NCI-H774 (cell line): Measurements from ENCODE around the gene TIMM44.
"Not testable (repeated sequence)": the region's sequence is repeated elsewhere in the genome, so short reads cannot be mapped to it uniquely, and the experiment has no call there.

Experiments
- DNase-seq: peaks from one replicate; lab custom pipeline; 2025; lab: John Stamatoyannopoulos, UW

The TIMM44 gene

DNA sequence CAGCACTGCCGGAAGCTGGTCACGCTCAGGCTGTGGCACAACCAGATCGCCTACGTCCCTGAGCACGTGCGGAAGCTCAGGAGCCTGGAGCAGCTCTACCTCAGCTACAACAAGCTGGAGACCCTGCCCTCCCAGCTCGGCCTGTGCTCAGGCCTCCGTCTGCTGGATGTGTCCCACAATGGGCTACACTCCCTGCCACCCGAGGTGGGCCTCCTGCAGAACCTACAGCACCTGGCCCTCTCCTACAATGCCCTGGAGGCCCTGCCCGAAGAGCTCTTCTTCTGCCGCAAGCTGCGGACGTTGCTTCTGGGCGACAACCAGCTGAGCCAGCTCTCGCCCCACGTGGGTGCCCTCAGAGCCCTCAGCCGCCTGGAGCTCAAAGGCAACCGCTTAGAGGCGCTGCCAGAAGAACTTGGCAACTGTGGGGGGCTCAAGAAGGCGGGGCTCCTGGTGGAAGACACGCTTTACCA is 43.0 kb downstream of the TIMM44 start:
- DNase-seq: no peak

DNA sequence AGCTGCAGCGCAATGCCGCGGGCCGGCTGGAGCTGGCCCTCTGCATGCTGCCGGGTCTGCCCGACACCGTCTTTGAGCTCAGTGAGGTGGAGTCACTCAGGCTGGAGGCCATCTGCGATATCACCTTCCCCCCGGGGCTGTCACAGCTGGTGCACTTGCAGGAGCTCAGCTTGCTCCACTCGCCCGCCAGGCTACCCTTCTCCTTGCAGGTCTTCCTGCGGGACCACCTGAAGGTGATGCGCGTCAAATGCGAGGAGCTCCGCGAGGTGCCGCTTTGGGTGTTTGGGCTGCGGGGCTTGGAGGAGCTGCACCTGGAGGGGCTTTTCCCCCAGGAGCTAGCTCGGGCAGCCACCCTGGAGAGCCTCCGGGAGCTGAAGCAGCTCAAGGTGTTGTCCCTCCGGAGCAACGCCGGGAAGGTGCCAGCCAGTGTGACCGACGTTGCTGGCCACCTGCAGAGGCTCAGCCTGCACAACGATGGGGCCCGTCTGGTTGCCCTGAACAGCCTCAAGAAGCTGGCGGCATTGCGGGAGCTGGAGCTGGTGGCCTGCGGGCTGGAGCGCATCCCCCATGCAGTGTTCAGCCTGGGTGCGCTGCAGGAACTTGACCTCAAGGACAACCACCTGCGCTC is 43.6 kb downstream of the TIMM44 start:
- DNase-seq: no peak

DNA sequence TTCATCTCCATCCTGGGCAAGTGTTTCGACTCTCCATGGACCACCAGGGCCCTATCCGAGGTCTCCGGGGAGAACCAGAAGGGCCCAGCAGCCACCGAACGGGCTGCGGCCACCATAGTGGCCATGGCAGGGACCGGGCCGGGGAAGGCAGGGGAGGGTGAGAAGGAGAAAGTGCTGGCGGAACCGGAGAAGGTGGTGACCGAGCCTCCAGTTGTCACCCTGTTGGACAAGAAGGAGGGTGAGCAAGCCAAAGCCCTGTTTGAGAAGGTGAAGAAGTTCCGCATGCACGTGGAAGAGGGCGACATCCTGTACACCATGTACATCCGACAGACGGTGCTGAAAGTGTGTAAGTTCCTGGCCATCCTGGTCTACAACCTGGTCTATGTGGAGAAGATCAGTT is 44.5 kb downstream of the TIMM44 start:
- no peak for DNase-seq

DNA sequence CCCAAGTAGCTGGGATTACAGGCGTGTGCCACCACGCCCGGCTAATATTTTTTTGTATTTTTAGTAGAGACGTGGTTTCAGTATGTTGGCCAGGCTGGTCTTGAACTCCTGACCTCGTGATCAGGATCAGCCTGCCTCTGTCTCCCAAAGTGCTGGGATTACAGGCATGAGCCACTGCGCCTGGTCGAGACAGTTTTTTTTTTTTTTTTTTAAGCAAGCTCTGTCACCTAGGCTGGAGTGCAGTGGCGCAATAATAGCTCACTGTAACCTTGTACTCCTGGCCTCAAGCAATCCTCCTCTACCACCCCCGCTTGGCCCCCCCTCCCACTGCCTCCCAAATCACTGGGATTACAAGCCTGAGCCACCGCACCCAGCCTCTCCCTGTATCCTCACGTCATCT is 46.2 kb downstream of the TIMM44 start:
- DNase-seq: no peak

DNA sequence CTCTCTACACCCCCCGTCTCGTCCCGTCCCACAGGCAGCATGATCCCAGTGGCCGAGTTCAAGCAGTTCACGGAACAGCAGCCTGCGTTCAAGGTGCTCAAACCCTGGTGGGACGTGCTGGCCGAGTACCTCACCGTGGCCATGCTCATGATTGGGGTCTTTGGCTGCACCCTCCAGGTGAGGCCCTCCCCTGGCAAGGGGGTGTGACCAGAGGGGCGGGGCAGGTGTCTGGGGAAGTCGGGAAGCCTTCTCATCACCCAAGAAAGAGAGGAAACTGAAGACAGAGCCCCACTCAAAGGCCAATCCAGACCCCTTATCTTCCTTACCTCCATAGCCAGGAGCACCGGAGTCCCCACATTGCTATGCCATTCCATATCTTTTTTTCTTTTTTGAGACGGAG is 47.9 kb downstream of the TIMM44 start:
- DNase-seq: no peak

DNA sequence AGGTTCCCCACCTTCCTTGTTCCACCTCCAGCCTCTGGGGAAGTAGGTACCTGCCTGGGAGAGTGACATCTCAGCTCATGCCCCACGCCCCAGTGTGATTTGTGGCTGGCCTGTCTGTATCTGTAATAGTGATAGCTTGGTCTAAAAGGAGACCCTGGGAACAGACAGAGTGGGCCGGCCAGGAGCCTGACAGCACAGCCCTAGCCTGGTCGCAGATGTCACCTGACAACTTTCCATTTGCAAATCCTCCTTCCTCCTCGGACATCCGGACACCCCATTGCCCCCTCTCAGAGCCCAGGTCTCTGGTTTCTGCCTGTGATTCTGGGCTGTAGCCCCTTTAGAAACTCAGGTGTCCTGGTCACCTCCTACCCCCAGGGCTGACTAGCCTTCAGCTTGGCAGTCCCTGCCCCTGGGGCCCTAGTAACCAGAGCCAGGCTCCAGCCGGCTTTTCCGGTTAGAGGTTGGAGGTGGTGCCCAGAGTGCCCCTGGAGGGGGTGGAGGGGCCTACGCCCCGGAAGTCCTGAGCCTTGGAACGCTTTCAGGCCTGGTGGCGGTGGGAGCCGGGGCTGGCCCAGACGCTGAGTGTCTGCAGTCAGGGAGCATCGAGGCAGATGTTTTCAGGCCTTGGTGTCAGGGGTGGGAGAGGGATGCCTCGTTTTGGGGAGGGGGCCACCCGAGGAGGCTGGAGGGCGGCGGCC is 48.7 kb downstream of the TIMM44 start:
- no peak for DNase-seq

DNA sequence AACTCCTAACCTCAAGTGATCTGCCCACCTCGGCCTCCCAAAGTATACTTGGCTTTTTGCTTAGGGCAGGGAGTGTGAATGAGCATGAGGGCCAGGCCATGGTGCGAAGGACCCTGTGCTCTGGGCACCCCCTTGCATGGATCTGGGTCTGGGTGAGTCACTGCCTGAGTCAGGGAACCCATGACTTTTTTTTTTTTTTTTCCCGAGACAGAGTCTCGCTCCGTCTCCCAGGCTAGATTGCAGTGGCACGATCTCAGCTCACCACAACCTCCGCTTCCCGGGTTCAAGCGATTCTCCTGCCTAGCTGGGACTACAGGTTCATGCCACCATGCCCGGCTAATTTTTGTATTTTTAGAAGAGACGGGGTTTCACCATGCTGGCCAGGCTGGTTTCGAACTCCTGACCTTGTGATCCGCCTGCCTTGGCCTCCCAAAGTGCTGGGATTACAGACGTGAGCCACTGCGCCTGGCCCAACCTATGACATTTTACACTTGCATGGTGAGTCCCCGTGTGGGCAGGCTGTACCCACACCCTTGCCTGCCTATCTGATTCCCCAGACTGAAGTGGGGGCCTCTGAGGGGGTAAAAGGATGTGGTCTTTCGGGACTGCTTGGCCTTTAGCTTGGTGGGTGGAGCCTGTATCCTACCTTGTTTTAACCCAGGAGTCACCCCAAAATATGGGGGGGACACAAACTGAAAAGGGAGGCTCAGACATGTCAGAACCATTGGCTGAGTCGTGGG is 49.9 kb downstream of the TIMM44 start:
- DNase-seq: not testable (repeated sequence)

DNA sequence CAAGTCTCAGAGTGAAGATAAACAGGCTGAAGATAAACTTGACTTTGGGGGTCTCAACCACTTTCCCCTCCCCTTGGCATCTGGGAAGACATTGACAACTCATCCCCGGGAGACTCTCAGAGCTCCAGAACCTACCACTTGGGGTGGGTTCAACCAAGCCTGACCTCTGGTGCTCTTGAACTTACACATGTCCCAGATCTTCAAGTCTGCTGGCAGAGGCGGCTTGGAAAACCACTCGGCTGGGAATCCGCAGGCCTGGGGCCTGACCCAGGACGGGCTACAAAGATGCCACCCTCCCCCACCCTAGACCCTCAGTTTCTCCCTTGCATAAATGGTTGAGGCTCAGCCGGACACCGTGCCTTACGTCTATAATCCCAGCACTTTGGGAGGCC is 54.6 kb downstream of the TIMM44 start:
- DNase-seq: no peak

DNA sequence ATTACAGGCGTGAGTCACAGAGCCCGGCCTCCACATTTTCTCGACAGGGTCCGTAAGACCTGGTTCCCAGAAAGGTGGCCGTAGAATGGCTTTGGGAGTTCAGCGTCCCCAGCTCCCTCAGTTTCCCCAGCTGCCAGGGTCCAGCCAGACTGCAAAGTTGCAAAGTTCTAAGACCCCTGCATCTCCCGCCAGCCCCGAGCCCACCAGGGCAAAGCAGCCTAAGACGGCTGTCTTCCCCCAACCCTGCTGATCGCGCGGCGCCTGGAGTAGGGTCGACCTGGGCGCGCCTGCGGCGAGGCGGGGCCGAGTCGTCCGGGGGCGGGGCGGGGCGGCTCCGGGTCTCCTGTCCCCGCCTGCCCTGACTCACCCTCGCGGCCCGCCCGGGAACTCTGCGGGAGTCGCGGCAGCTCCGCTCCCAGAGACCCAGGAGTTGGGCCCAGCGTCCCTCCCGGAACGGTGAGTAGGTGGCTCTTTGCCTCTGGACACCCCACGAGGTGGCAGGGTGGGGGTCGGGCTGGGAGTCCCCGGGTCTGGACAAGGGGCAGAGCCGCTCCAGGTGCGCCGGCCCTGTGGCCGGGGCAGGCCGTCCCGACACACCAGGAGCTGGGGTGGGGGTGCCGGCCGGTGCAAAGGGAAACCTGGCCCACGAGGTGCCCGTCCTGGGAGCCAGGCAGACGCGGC is 55.2 kb downstream of the TIMM44 start, which contains the start of gene LRRC8E:
TSS of gene LRRC8E (plus strand) at position 366 of the 681 bp plus-strand sequence. CDS start 7,094 bp downstream, outside the sequence.
- peak; percentile 7 for DNase-seq

DNA sequence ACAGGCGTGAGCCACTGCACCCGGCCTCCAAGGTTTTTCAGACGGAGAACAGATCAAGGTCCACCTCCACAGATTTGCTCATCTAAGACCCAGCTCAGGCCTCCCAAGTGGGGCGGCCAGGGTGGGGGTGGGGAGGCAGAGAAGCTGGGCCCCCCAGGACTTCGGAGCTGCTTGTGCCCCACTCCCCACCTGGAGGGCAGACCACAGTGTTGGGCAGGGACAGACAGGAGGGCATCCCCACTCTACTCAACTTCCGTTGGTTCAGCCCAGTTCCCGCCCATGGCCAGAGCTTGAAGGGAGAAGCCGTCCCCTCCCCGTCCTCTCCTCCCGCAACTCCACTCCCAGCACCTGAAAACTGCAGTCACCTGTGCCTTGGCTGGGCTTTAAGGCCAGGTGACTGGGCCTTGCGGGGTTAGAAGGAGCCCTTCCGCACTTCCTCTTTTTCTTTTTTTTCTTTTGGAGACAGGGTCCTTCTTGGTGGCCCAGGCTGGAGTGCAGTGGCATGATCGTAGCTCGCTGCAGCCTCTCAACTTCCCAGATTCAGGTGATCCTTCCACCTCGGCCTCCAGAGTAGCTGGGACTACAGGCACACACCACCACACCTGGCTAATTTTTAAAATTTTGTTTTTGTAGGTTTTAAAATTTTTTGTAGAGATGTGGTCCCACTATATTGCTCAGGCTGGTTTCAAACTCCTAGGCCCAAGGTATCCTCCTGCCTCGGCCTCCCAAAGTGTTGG is 55.9 kb downstream of the TIMM44 start:
- no peak for DNase-seq

DNA sequence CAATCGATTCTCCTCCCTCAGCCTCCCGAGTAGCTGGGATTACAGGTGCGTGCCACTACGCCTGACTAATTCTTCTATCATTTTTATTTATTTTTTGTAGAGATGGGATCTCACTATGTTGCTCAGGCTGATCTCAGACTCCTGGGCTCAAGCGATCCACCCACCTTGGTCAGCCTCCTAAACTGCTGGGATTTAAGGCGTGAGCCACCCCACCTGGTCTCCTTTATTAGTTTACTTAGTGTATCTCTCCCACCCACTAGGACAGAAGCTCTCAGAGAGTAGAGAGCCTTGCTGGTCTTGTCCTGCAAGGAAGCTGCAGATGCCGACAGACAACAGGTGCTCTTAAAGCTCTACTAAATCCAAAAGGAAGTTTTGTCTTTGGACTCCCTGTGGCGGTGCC is 57.6 kb downstream of the TIMM44 start:
- DNase-seq: no peak

DNA sequence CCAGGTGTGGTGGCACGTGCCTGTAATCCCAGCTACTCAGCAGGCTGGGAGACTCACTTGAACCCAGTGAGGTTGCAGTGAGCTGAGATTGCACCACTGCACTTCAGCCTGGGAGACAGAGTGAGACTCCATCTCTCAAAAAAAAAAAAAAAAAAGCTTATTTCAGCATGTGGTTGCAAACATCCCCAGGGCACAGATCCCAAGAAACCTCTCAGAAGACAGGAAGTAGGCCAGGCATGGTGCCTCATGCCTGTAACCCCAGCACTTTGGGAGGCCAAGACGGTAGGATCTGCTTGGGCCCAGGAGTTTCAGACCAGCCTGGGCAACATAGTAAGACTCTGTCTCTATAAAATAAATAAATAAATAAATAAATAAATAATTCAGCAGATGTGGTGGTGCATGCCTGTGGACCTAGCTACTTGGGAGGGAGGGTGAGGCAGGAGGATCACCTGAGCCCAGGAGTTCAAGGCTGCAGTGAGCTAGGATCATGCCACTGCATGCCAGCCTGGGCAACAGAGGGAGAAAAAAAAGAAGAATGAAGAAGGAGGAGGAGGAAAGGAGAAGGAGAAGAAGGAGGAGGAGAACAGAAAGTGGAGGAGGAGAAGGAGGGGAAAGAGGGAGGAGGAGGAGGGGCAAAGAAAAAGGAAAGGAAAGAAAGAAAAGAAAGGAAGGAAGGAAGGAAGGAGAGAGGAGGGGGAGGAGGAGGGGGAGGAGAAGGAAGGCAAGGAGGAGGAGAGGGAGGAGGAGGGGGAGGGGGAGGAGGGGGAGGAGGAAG is 59.5 kb downstream of the TIMM44 start:
- DNase-seq: no peak

DNA sequence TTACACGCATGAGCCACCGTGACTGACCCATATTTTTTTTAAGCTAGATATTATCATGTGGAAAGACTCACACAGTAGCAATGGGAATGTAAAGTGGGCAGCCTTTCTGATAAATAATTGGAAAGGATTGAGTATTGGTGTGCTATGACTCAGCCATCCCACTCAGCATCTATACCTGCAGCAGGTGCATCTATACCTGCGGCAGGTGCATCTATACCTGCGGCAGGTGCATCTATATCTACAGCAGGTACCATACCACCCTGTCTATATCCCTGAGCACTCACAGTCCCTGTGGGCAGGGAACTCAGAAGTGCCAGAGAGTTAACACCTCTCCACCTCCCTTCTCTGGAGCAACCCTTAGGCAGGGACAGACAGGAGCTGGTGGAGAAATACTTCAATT is 60.4 kb downstream of the TIMM44 start:
- DNase-seq: no peak

DNA sequence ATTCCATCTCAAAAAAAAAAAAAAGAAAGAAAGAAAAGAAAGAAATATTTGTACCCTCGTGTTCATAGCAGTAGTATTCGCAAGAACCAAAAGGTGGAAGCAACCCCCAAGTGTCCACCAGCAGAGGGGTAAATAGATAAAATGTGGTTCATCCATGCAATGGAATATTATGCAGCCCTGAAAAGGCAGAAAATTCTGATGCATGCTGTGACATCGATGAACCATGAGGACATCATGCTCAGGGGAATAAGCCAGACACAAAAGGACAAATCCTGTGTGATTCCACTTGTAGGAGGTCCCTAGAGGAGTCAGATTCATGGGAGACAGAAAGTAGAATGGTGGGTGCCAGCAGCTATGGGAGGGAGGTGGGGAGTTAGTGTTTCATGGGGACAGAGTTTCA is 61.6 kb downstream of the TIMM44 start:
- no peak for DNase-seq

DNA sequence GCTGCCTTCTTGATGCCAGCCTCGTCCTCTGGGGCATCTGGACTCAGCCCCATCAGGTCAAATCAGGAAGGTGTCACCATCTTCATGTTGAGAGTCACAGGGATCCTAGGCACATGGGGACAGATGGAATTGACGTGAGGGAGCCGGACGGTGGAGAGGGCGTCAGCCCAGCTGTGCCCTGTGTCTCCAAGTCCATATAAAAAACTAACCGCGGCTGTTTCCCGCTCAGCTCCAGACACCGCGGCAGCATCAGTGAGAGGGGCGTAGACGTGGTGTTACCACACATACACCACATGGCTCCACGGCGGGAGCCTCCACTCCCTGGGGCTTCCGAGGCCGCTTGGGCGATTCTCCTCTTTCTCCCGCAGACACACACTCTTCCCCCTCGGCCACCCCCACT is 63.6 kb downstream of the TIMM44 start:
- no peak for DNase-seq

DNA sequence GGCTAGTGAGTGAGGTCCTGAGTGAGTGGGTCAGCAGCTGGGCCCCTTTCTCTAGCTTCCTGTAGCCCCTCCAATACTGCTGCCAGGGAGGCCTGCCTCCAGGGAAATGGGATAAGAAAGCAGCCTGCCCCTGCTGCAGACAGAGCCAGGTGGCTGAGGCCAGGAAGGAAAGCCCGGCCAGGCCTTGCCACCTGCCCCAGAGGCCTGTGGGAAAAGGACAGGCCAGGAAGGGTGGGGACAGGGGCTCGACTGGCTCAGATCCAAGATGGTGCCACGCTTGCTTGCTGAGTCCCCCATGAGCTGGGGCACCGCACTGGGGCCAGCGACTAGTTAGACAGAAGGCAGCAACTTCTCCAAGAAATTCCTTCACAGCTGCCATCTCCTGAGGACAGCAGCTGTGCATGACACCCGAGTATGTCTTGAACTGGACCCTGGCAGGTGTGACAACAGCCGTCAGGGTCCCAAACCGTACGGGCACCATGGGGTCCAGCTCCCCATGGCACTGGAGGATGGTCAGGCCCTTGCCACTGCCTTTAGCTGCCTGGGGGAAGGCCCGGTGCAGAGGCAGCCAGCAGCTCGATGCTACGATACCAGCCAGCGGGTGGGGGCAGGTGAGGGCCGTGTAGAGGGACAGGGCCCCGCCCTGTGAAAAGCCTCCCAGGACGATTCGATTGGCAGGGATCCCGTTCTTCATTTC is 64.2 kb downstream of the TIMM44 start:
- no peak for DNase-seq

DNA sequence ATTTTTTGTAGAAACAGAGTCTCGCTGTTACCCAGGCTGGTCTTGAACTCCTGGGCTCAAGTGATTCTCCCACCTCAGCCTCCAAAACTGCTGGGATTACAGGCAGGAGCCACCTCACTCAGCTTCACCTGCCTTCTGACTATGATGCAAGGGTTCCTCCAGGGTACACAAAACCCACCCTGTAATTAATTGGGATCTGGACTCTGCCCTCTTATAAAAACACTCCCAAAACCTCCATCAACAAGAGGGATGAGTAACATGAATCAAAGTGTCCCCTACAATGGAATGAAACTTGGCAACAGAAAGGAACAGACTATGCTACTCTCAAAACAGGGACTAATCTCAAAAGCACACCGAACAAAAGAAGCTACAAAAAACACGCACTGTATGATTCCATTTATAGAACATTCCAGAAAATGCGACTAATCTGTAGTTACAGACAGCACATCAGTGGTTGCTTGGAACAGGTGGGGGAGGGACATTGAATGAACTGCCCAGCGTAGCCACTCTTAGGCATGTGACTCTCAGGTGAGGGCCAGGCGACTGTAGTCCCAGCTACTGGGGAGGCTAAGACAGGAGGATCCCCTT is 66.1 kb downstream of the TIMM44 start:
- DNase-seq: no peak
